Measurements from ENCODE around the gene OR6X1. TPM values are rescaled to one million over a fixed set of nuclear protein-coding genes. Genes with fewer than 3 reads are reported as not detected.

Gene OR6X1
- total and polyA plus RNA-seq, 2 experiments from 2014 or later, result not detected

- H3K27me3 ChIP-seq, result no peaks in the 10 kb centered on the region
- no peak for DNase-seq (ENCODE audit: low read depth in 1 of 2, low spot score in 1 of 2)
- H3K36me3 ChIP-seq, result no peaks in the 10 kb centered on the region
- no peak overlapping the region for H3K4me3 ChIP-seq
- H3K4me1 ChIP-seq (ENCODE audit: low read depth), result no peaks in the 10 kb centered on the region
- H3K9me3 ChIP-seq (ENCODE audit: low read depth), result no peaks in the 10 kb centered on the region
- no peak for TF ChIP-seq CTCF (IDR thresholded peaks at IDR 0.05; ENCODE audit: low read depth, low read length)
- H3K27ac ChIP-seq, result no peak overlapping the region
Measured at GRCh38 chr11:123775715-123776549, 21.6 kb upstream of the OR6X1 start.

- Histone ChIP-seq H3K27ac (no peak overlapping the region), H3K27me3 (no peaks in the 10 kb centered on the region), H3K9me3 (ENCODE audit: low read depth) (no peaks in the 10 kb centered on the region), H3K36me3 (no peaks in the 10 kb centered on the region), H3K4me3 (no peak overlapping the region), H3K4me1 (ENCODE audit: low read depth) (no peaks in the 10 kb centered on the region)
- no peak for DNase-seq (ENCODE audit: low read depth in 1 of 2, low spot score in 1 of 2)
- TF ChIP-seq CTCF (IDR thresholded peaks at IDR 0.05; ENCODE audit: low read depth, low read length), result no peak
Measured at GRCh38 chr11:123775289-123775688, 21.0 kb upstream of the OR6X1 start.

- TF ChIP-seq CTCF (IDR thresholded peaks at IDR 0.05; ENCODE audit: low read depth, low read length), result no peak
- Histone ChIP-seq H3K4me3 (no peak overlapping the region), H3K9me3 (ENCODE audit: low read depth) (no peaks in the 10 kb centered on the region), H3K27ac (no peak overlapping the region), H3K36me3 (no peaks in the 10 kb centered on the region), H3K27me3 (no peaks in the 10 kb centered on the region), H3K4me1 (ENCODE audit: low read depth) (no peaks in the 10 kb centered on the region)
- no peak for DNase-seq (ENCODE audit: low read depth in 1 of 2, low spot score in 1 of 2)
Measured at GRCh38 chr11:123773959-123774358, 19.6 kb upstream of the OR6X1 start.

- Histone ChIP-seq H3K9me3 (ENCODE audit: low read depth) (no peaks in the 10 kb centered on the region), H3K27ac (no peak overlapping the region), H3K36me3 (no peaks in the 10 kb centered on the region), H3K27me3 (no peaks in the 10 kb centered on the region), H3K4me3 (no peak overlapping the region), H3K4me1 (ENCODE audit: low read depth) (no peaks in the 10 kb centered on the region)
- DNase-seq (ENCODE audit: low read depth in 1 of 2, low spot score in 1 of 2), result no peak
- no peak for TF ChIP-seq CTCF (IDR thresholded peaks at IDR 0.05; ENCODE audit: low read depth, low read length)
Measured at GRCh38 chr11:123773026-123773425, 18.7 kb upstream of the OR6X1 start.

GRCh38 chr11:123771664-123772063 is 17.3 kb upstream of the OR6X1 start:
- H3K4me3 ChIP-seq, result no peak overlapping the region
- H3K9me3 ChIP-seq (ENCODE audit: low read depth), result no peaks in the 10 kb centered on the region
- no peak for DNase-seq (ENCODE audit: low read depth in 1 of 2, low spot score in 1 of 2)
- no peaks in the 10 kb centered on the region for H3K4me1 ChIP-seq (ENCODE audit: low read depth)
- H3K27ac ChIP-seq, result no peak overlapping the region
- TF ChIP-seq CTCF (IDR thresholded peaks at IDR 0.05; ENCODE audit: low read depth, low read length), result no peak
- H3K27me3 ChIP-seq, result no peaks in the 10 kb centered on the region
- no peaks in the 10 kb centered on the region for H3K36me3 ChIP-seq

Measured in cardiac muscle cell (in vitro differentiated cells and primary cell).